GM19328 (cell line): ENCODE results near the gene MRPL3.
"Not testable (repeated sequence)": the region's sequence is repeated elsewhere in the genome, so short reads cannot be mapped to it uniquely, and the experiment has no call there.

ENCODE experiments used
- ATAC-seq: cut with Tn5 transposase; IDR thresholded peaks from one replicate; pipeline ENCODE4 v1.9.1; 2021; ENCODE audit warnings: mild to moderate bottlenecking, moderate library complexity; ENCODE audit not compliant: unreplicated experiment

The MRPL3 gene

GRCh38 chr3:131501949-131502348 is 822 bp downstream of the MRPL3 start:
- ATAC-seq, result no peak

DNA sequence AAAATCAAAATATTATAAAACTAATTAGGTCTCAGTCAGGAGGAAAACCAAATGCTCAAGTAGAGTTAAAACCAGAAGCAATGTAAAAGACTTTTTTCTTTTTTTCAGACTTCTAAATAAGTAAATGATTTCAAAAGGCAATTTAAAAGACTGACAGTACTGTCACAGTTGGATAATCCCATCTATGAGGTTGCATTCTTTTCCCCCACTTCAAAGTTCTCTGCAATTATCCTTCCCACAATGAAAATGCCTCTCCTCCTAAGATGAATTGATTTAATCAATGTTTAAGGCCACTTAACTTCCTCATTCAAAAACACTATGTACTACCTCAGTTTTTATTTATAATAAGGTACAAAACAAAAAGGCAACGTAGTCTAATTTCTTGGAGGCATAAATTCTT is 8.1 kb downstream of the MRPL3 start:
- no peak for ATAC-seq

DNA sequence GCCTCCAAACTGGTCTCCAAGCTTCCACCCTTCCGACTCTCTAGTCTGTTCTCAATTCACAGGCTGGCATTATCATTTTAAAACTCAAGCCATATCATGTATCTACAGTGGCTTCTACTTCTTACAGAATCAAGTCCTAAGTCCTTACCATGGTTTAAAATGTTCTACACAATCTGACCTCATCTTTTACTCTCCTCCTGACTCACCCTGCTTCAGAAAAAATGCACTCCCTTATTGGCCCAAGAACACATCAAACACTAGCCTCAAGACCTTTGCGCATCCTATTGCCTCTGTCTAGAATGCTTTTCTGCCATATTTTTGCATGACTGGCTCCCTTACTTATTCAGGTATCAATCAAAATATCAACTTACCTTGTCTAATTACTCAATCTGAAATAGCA is 11.0 kb downstream of the MRPL3 start:
- no peak for ATAC-seq

- ATAC-seq, result no peak
Measured at GRCh38 chr3:131491084-131491483, 11.7 kb downstream of the MRPL3 start.

GRCh38 chr3:131486545-131486944 is 16.2 kb downstream of the MRPL3 start:
- ATAC-seq, result not testable (repeated sequence)

- ATAC-seq, result no peak
Measured at GRCh38 chr3:131485119-131485518, 17.7 kb downstream of the MRPL3 start.

GRCh38 chr3:131484496-131485111 is 18.2 kb downstream of the MRPL3 start:
- ATAC-seq, result no peak

DNA sequence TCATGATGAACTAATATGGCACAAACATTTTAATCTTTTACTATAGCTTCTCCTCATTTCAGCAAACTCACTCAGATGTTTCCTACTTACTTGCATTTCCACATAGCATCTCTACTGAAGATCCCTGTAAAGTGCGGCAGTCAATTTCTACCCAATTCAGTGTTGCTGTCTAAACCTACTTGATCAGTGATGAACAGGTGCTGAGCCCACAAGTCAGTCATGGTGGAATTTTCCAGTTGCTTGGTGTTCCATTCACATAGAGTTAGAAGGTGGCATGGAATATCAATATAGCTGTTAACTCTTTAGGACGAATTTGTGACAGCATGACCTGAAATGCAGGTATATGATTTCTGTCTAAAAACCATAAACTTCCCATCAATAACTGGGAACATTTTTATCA is 22.7 kb downstream of the MRPL3 start:
- no peak for ATAC-seq

DNA sequence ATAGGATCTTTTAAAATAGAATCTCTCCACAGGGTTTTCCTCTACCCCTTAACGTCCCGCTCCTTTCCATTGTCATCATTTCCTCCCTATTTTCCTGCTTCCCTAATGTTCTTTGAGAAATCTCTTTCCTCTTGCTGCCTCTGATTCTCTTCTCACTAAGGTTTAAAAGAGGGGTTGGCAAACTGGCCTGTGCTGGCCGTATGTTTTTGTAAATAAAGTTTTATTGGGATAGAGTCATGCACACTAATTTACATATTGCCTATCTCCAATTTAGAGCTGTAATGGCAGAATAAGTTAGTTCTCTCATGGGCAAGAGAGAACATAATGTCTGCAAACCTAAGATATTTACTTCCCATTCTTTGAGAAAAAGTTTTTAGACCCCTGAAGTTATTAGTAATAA is 25.0 kb downstream of the MRPL3 start:
- no peak for ATAC-seq

- no peak for ATAC-seq
Measured at GRCh38 chr3:131474115-131474514, 28.7 kb downstream of the MRPL3 start.

DNA sequence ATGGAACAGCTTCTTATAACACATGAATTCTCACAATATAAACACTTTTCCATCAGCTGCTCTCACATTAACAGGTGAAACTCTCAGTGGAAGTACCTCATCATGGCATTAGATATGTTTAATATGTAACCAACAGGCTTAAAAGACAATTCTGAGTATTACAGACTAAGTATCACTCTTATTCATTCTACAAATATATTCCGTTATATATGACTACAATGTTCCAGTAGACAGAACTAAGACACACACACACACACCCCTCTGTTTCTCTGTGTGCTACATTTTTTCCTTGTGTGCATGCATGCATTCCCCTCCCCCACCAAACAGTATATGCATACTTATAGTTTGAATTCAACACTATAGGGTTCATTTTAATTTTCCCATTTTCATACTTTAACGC is 32.4 kb downstream of the MRPL3 start:
- ATAC-seq, result no peak

DNA sequence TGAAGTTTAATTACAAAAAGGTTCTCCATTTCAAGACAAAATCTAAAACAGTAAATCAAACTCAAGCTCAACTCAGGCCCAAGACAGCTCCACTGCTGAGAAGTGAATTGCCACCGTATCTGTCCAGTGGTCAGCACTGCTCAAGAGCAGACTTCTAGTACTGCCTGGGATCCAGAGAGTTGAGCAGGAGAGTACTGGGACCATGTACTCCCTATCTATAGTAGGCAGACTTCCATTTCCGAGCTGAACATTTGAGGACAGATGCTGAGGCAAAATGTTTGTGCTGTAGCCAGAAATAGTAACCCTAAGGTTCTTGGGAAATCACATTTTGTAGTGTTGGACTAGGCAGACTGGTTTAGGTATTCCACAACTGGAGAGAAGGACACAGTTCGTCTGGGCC is 44.1 kb downstream of the MRPL3 start:
- ATAC-seq, result no peak

GRCh38 chr3:131457220-131457619 is 45.6 kb downstream of the MRPL3 start:
- ATAC-seq, result no peak

GRCh38 chr3:131454501-131454900 is 48.3 kb downstream of the MRPL3 start:
- ATAC-seq, result no peak

GRCh38 chr3:131453533-131453932 is 49.2 kb downstream of the MRPL3 start:
- ATAC-seq, result no peak

DNA sequence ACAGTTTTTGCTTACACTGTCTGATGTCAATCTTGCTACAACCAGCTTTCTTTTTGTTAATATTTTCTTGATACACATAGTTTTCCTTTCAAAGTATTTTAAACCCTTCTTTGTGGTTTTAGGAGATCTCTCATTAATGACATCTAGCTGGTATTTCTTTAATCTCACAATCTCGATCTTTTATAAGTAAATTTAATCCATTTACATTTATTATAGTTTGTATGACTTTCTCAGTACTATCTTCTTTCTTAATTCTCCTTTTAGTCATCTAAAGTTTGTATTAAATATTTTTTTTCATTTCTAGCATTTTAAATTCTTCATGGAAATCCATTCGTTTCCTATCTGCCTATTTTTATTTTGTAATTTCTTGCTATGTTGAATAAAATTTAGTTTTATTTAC is 55.4 kb downstream of the MRPL3 start:
- ATAC-seq, result no peak

DNA sequence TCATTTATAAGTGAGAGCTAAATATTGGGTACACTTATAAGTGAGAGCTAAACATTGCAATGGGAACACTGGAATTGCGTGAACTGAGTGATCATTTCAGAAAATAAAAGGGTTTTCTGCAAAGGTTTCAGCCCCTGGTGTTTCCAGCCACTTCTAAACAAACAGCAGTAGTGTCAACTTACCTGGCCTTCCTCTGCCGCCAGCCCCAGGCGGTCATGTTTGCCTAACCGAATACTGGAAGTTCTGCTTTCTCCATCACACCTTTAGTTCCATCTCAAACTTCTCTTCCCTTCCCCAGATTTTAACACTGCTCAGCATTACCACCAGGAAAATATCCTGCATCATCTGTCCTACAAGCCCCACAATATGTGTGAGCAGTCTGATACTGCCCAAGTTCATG is 58.6 kb downstream of the MRPL3 start:
- no peak for ATAC-seq

DNA sequence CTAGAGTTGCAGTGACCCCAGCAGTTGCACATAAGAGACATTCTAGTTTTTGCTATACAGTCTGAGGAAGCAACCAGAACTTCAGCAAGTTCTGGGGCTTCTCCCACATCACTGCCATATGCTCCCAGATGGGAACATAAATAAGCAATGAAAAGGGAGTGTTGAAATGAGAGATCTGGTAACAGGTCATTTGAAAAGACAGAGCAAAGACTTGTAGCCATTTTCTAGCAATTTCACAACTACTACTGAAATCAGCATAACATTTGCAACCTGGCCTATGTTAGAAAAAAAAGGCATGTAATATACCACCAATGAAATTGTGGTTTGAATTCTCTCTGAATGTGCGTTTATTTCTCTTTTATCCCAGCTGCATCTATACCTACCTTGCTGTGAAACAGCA is 63.7 kb downstream of the MRPL3 start:
- ATAC-seq, result no peak

DNA sequence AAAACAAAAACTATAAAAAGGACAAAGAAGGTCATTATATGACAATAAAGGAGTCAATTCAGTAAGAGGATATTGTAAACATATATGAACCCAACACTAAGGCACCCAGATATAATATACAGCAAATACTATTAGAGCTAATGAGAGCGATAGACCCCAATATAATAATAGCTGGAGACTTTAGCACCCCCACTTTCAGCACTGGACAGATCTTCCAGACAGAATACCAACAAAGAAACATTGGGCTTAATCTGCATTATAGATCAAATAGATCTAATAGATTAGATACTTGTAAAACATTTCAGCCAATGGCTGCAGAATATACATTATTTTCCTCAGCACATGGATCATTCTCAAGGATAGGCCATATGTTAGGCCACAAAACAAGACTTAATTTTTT is 67.8 kb downstream of the MRPL3 start:
- ATAC-seq, result no peak

- no peak for ATAC-seq
Measured at GRCh38 chr3:131432441-131432840, 70.3 kb downstream of the MRPL3 start.

GRCh38 chr3:131431754-131432153 is 71.0 kb downstream of the MRPL3 start:
- no peak for ATAC-seq

- no peak for ATAC-seq
Measured at GRCh38 chr3:131427226-131427625, 75.5 kb downstream of the MRPL3 start.

DNA sequence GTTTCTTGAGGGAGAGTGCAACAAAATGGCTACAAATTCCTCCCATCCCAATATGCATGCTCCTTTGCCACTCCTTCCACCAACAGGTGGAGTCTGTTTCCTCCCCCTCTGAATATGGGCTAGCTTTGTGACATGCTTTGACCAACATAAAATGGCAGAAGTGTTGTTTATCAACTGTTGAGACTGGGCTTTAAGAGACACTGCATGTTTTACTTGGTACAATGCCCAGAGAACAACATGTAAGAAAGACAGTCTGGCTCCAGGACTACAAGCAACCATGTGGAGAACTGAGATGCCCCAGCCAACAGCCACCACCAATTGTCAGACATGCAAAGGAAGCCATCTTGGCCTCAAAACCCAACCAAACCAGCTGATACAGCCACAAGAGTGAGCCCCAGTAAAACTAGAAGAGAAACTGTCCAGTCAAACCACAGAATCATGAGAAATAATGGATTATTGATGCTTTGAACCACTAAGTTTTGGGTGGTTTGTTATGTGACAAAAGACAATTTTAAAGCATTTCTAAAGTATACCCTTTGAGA is 80.7 kb downstream of the MRPL3 start:
- no peak for ATAC-seq
